CD14-positive monocyte (primary cell): Measurements from ENCODE around the gene GREM2. TPM values are rescaled to one million over a fixed set of nuclear protein-coding genes. Genes with fewer than 3 reads are reported as not detected.
A peak's percentile ranks its signal among the peaks of the same experiment; 100 is the strongest.

Experiments used
- DNase-seq, 3 donors: peaks; one replicate each; pipeline ENCODE4 v3.0.0-alpha.2; 2011 to 2022
- H2AFZ ChIP-seq: 2 replicates; pipeline ENCODE4 v1.6.0; 2012; ENCODE audit warnings: mild to moderate bottlenecking, low read depth, low read length, inconsistent platforms; ENCODE audit not compliant: insufficient read depth, poor library complexity, severe bottlenecking
- H3K27ac ChIP-seq, 2 donors: 1 replicate in 1 of 2; 2 replicates in 1 of 2; pipeline ENCODE4 v1.5.1; 2012 to 2013; ENCODE audit warnings: low read length in 2 of 2, control low read depth in 1 of 2, inconsistent platforms in 1 of 2, low read depth in 1 of 2, mild to moderate bottlenecking in 1 of 2
- H3K27me3 ChIP-seq, 2 donors: one replicate each; pipeline versions ENCODE4 v1.6.0 to v1.6.1; 2011 to 2013; ENCODE audit warnings: low read length in 2 of 2; ENCODE audit not compliant: control insufficient read depth in 2 of 2, insufficient read depth in 2 of 2
- H3K36me3 ChIP-seq, 2 donors: replicated peaks in 1 of 2; 1 replicate in 1 of 2; 2 replicates in 1 of 2; pipeline versions ENCODE4 v1.5.1 to v1.6.1; 2012 to 2013; ENCODE audit warnings: low read length in 2 of 2, control low read depth in 1 of 2, inconsistent platforms in 1 of 2, mild to moderate bottlenecking in 1 of 2; ENCODE audit not compliant: insufficient read depth in 2 of 2, control insufficient read depth in 1 of 2
- H3K4me1 ChIP-seq, 2 donors: 1 replicate in 1 of 2; 2 replicates in 1 of 2; pipeline versions ENCODE4 v1.5.1 to v1.6.1; 2012 to 2013; ENCODE audit warnings: low read length in 2 of 2, control low read depth in 1 of 2, inconsistent platforms in 1 of 2, mild to moderate bottlenecking in 1 of 2, moderate library complexity in 1 of 2; ENCODE audit not compliant: insufficient read depth in 2 of 2, control insufficient read depth in 1 of 2
- H3K4me2 ChIP-seq: replicated peaks from 2 replicates; pipeline ENCODE3; 2012; ENCODE audit warnings: low read length, moderate library complexity, mild to moderate bottlenecking; ENCODE audit not compliant: poor library complexity, severe bottlenecking; ENCODE audit errors: extremely low read depth
- H3K4me3 ChIP-seq, 3 experiments: fragments of 200-600 bp in 1 of 3; sonication (generic) in 1 of 3; replicated peaks in 1 of 3; 1 replicate in 2 of 3; 2 replicates in 1 of 3; pipeline ENCODE4 v1.5.1; 2011 to 2013; ENCODE audit warnings: low read length in 3 of 3, mild to moderate bottlenecking in 3 of 3, control low read depth in 2 of 3, low read depth in 2 of 3, inconsistent platforms in 1 of 3, moderate library complexity in 1 of 3
- H3K79me2 ChIP-seq: 2 replicates; pipeline ENCODE4 v1.6.0; 2012; ENCODE audit warnings: mild to moderate bottlenecking, control low read depth, inconsistent platforms, low read length, moderate library complexity; ENCODE audit not compliant: insufficient read depth
- H3K9ac ChIP-seq: 2 replicates; pipeline ENCODE4 v1.6.0; 2017; ENCODE audit warnings: low read length, mild to moderate bottlenecking; ENCODE audit not compliant: insufficient read depth, poor library complexity, severe bottlenecking
- H3K9me3 ChIP-seq, 2 donors: replicated peaks in 1 of 2; 1 replicate in 1 of 2; 2 replicates in 1 of 2; pipeline versions ENCODE4 v1.5.1 to v1.6.1; 2012 to 2013; ENCODE audit warnings: low read length in 2 of 2, control low read depth in 1 of 2; ENCODE audit not compliant: control insufficient read depth in 1 of 2, insufficient read depth in 1 of 2
- H4K20me1 ChIP-seq: 2 replicates; pipeline ENCODE4 v1.6.0; 2012; ENCODE audit warnings: mild to moderate bottlenecking, low read length, control low read depth, moderate library complexity; ENCODE audit not compliant: insufficient read depth
- H3K27ac Mint-ChIP-seq, 7 donors: one replicate each; pipeline ENCODE4 v1.8.0; 2020; ENCODE audit warnings: mild to moderate bottlenecking in 7 of 7, mixed read lengths in 7 of 7, moderate library complexity in 6 of 7, inconsistent platforms in 2 of 7
- H3K27me3 Mint-ChIP-seq, 3 donors: one replicate each; pipeline ENCODE4 v1.8.0; 2021 to 2022; ENCODE audit warnings: low read depth in 3 of 3, mild to moderate bottlenecking in 3 of 3, mixed read lengths in 3 of 3, moderate library complexity in 3 of 3, inconsistent platforms in 1 of 3
- H3K36me3 Mint-ChIP-seq, 2 donors: one replicate each; pipeline ENCODE4 v1.8.0; 2020; ENCODE audit warnings: mixed read lengths in 2 of 2, inconsistent platforms in 1 of 2, mild to moderate bottlenecking in 1 of 2
- H3K4me1 Mint-ChIP-seq: one replicate; pipeline ENCODE4 v1.8.0; 2020; ENCODE audit warnings: mild to moderate bottlenecking, mixed read lengths
- H3K4me3 Mint-ChIP-seq, 2 donors: one replicate each; pipeline ENCODE4 v1.8.0; 2020; ENCODE audit warnings: mild to moderate bottlenecking in 2 of 2, mixed read lengths in 2 of 2, moderate library complexity in 1 of 2
- H3K9me3 Mint-ChIP-seq, 7 donors: one replicate each; pipeline ENCODE4 v1.8.0; 2020 to 2022; ENCODE audit warnings: mixed read lengths in 7 of 7, mild to moderate bottlenecking in 6 of 7, moderate library complexity in 6 of 7, inconsistent platforms in 2 of 7
- WGBS: methylation state at CpG from one replicate; pipeline ENCODE4 v1.1.5; 2013; ENCODE audit warnings: missing lambda C conversion rate; ENCODE audit not compliant: insufficient coverage; 5-methylcytosine and 5-hydroxymethylcytosine counted together
- intact Hi-C, 2 donors: fragments of 100-400 bp; cut with micrococcal nuclease; formaldehyde crosslinking; loops; one replicate each; pipeline versions ENCODE4 v1.15.0 to v1.15.1; 2023
- polyA plus RNA-seq, 3 donors: library from polyadenylated mRNA; depleted of rRNA in 1 of 3; unstranded in 2 of 3; stranded (reverse) in 1 of 3; fragments of 300-500 nt in 2 of 3; fragments of >200 nt in 1 of 3; fragmentation: Illumina TruSeq in 2 of 3; gene quantifications; 1 replicate in 2 of 3; 2 replicates in 1 of 3; pipeline ENCODE4 v1.2.3, GENCODE V29; 2012 to 2021
- TF ChIP-seq, protein P1 (sequence below): fragments of 200-600 bp; IDR thresholded peaks from one replicate; pipeline ENCODE4 v1.8.0; 2022; ENCODE audit warnings: antibody characterized with exemption, mild to moderate bottlenecking

GREM2 gene
- polyA plus RNA-seq, 3 donors: not detected

GRCh38 chr1:240522122-240522822 lies 89.7 kb downstream of the GREM2 start:
- Mint-ChIP-seq H3K9me3 (peaks cover 0 to 12% (median 8%) of the 10 kb centered on the region in 7 donors), H3K27ac (no peak overlapping the region), H3K4me1 (no peaks in the 10 kb centered on the region), H3K36me3 (no peaks in the 10 kb centered on the region), H3K27me3 (peaks cover 0 to 4% (median 0%) of the 10 kb centered on the region in 3 donors), H3K4me3 (no peak overlapping the region)
- H3K9ac ChIP-seq: no peak overlapping the region
- H3K4me2 ChIP-seq: no peak overlapping the region
- peaks cover 4 to 15% of the 10 kb centered on the region in 2 donors for H3K9me3 ChIP-seq
- WGBS: 73% methylated on average over 2 of the region's 6 CpGs
- H4K20me1 ChIP-seq: no peaks in the 10 kb centered on the region
- no peak overlapping the region for H3K27ac ChIP-seq
- H3K36me3 ChIP-seq: no peaks in the 10 kb centered on the region
- TF ChIP-seq, protein P1, sequence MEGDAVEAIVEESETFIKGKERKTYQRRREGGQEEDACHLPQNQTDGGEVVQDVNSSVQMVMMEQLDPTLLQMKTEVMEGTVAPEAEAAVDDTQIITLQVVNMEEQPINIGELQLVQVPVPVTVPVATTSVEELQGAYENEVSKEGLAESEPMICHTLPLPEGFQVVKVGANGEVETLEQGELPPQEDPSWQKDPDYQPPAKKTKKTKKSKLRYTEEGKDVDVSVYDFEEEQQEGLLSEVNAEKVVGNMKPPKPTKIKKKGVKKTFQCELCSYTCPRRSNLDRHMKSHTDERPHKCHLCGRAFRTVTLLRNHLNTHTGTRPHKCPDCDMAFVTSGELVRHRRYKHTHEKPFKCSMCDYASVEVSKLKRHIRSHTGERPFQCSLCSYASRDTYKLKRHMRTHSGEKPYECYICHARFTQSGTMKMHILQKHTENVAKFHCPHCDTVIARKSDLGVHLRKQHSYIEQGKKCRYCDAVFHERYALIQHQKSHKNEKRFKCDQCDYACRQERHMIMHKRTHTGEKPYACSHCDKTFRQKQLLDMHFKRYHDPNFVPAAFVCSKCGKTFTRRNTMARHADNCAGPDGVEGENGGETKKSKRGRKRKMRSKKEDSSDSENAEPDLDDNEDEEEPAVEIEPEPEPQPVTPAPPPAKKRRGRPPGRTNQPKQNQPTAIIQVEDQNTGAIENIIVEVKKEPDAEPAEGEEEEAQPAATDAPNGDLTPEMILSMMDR: no peak
- DNase-seq: no peak
- no peaks in the 10 kb centered on the region for H3K4me1 ChIP-seq
- H3K4me3 ChIP-seq: no peak overlapping the region
- no peaks in the 10 kb centered on the region for H3K79me2 ChIP-seq
- intact Hi-C loops: no loop called here
- no peak overlapping the region for H2AFZ ChIP-seq
- H3K27me3 ChIP-seq: no peaks in the 10 kb centered on the region

- no peak overlapping the region for H3K4me2 ChIP-seq
- H3K27me3 Mint-ChIP-seq: peaks cover 0 to 4% (median 0%) of the 10 kb centered on the region in 3 donors
- H3K36me3 ChIP-seq: no peaks in the 10 kb centered on the region
- H3K36me3 Mint-ChIP-seq: no peaks in the 10 kb centered on the region
- peaks cover 4 to 9% of the 10 kb centered on the region in 2 donors for H3K9me3 ChIP-seq
- no peak overlapping the region for H3K4me3 ChIP-seq
- H3K27me3 ChIP-seq: no peaks in the 10 kb centered on the region
- H3K79me2 ChIP-seq: no peaks in the 10 kb centered on the region
- no peak overlapping the region for H2AFZ ChIP-seq
- TF ChIP-seq, protein P1: no peak
- no peak overlapping the region for H3K9ac ChIP-seq
- no peak overlapping the region for H3K27ac ChIP-seq
- no peaks in the 10 kb centered on the region for H4K20me1 ChIP-seq
- no peaks in the 10 kb centered on the region for H3K4me1 Mint-ChIP-seq
- 76% methylated on average over 4 of the region's 4 CpGs for WGBS
- peaks cover 0 to 12% (median 6%) of the 10 kb centered on the region in 7 donors for H3K9me3 Mint-ChIP-seq
- peak overlapping the region in 1 of 7 donors; percentile 20 for H3K27ac Mint-ChIP-seq
- intact Hi-C loops: no loop called here
- DNase-seq: no peak
- no peaks in the 10 kb centered on the region for H3K4me1 ChIP-seq
- H3K4me3 Mint-ChIP-seq: no peak overlapping the region
Measured at GRCh38 chr1:240517891-240518290, 94.1 kb downstream of the GREM2 start.
